Thoracic aorta (tissue), 2 donors: Measurements from ENCODE around the gene UTP4. TPM values are rescaled to one million over a fixed set of nuclear protein-coding genes. Genes with fewer than 3 reads are reported as not detected.

Source experiments
- ATAC-seq: fragments of 150-250 bp; one replicate; pipeline ENCODE4 v1.8.0; 2017; ENCODE audit warnings: low read depth; ENCODE audit not compliant: insufficient number of reproducible peaks, low FRiP score
- DNase-seq: peaks from one replicate; pipeline ENCODE4 v3.0.0-alpha.2; 2020; ENCODE audit warnings: low spot score
- H3K27ac ChIP-seq, 2 donors: fragments of 200-600 bp; sonication (generic); 1 replicate in 1 of 2; 2 replicates in 1 of 2; pipeline ENCODE4 v1.5.1; 2016; ENCODE audit warnings: mild to moderate bottlenecking in 2 of 2, moderate library complexity in 2 of 2
- H3K27me3 ChIP-seq: fragments of 200-600 bp; sonication (generic); replicated peaks from 2 replicates; pipeline ENCODE4 v1.6.0; 2016; ENCODE audit warnings: mild to moderate bottlenecking; ENCODE audit not compliant: insufficient read depth
- H3K36me3 ChIP-seq: fragments of 200-600 bp; sonication (generic); one replicate; pipeline ENCODE4 v1.5.1; 2016
- H3K4me1 ChIP-seq, 2 donors: fragments of 200-600 bp; sonication (generic); 1 replicate in 1 of 2; 2 replicates in 1 of 2; pipeline versions ENCODE4 v1.5.1 to v1.6.0; 2016; ENCODE audit warnings: low read depth in 2 of 2, mild to moderate bottlenecking in 1 of 2; ENCODE audit not compliant: control insufficient read depth in 1 of 2
- H3K4me3 ChIP-seq: fragments of 200-600 bp; sonication (generic); 2 replicates; pipeline ENCODE4 v1.5.1; 2016; ENCODE audit warnings: mild to moderate bottlenecking
- H3K9me3 ChIP-seq: fragments of 200-600 bp; sonication (generic); 2 replicates; pipeline ENCODE4 v1.5.1; 2016
- total RNA-seq, 2 donors: library from RNA; depleted of rRNA; stranded (reverse); fragments of >200 nt; gene quantifications; one replicate each; pipeline versions ENCODE4 v1.1.0 to v1.2.3, GENCODE V29; 2016
- TF ChIP-seq, protein P1 (sequence below): fragments of 200-600 bp; sonication (generic); IDR thresholded peaks from one replicate; pipeline ENCODE4 v1.5.1; 2019; ENCODE audit warnings: antibody characterized with exemption

Gene UTP4
- total RNA-seq, 2 donors from 2014 or later: 44.5 to 59.7 TPM

DNA sequence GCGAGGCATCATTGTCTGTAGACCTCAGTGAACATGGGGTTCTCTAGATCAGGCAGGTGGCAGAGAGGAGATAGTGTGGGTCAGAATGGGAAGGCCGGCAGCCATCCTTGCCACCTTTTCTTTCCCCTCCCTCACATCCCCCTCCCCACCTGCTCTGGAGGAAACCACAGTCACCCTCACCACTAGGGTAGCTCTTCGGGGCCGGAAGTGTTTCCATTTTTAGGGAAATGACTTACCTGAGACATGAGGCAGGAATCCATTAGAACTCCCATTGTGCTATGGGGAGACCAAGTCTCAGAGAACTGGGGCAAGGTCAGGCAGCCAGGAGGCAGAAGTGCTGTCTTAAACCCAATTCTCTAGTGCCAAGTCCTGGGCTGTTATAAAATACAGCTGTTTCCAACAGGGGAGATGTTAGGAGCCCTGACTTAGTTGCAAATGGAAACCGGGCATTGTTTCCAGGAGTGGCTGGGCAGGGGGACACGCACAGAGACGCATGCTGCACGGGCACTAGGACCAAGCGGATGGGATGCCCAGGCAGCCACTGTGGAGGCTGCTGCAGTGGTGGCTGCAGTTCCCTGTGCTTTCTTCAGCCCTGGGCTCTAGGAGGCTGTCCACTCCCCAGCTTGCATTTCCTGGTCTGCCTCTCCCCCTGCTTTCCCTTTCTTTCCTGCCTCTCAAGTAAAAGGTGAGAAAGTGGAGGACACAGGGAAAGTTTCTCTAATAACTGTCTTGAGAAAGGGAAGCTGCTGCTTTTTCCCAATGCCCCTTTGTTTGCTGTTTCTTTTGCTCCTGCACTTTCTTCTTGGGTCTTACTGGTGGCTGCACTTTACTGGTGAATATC lies 24.2 kb upstream of the UTP4 start:
- DNase-seq: no peak

GRCh38 chr16:69108905-69109252 lies 23.6 kb upstream of the UTP4 start:
- Histone ChIP-seq H3K4me1 (peaks cover 22 to 29% of the 10 kb centered on the region in 2 donors), H3K27me3 (no peaks in the 10 kb centered on the region), H3K9me3 (no peaks in the 10 kb centered on the region), H3K36me3 (peaks cover 15% of the 10 kb centered on the region), H3K27ac (no peak overlapping the region), H3K4me3 (no peak overlapping the region)
- DNase-seq (no peak), ATAC-seq (no peak)
- TF ChIP-seq, protein P1, sequence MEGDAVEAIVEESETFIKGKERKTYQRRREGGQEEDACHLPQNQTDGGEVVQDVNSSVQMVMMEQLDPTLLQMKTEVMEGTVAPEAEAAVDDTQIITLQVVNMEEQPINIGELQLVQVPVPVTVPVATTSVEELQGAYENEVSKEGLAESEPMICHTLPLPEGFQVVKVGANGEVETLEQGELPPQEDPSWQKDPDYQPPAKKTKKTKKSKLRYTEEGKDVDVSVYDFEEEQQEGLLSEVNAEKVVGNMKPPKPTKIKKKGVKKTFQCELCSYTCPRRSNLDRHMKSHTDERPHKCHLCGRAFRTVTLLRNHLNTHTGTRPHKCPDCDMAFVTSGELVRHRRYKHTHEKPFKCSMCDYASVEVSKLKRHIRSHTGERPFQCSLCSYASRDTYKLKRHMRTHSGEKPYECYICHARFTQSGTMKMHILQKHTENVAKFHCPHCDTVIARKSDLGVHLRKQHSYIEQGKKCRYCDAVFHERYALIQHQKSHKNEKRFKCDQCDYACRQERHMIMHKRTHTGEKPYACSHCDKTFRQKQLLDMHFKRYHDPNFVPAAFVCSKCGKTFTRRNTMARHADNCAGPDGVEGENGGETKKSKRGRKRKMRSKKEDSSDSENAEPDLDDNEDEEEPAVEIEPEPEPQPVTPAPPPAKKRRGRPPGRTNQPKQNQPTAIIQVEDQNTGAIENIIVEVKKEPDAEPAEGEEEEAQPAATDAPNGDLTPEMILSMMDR: no peak

More for the DNA sequence above, 24.2 kb upstream of the UTP4 start:
- Histone ChIP-seq H3K27ac (no peak overlapping the region), H3K36me3 (peaks cover 14% of the 10 kb centered on the region), H3K9me3 (no peaks in the 10 kb centered on the region), H3K4me1 (peaks cover 22 to 29% of the 10 kb centered on the region in 2 donors), H3K27me3 (no peaks in the 10 kb centered on the region), H3K4me3 (peak overlapping the region; percentile 71)
- TF ChIP-seq, protein P1: no peak
- ATAC-seq: no peak

DNA sequence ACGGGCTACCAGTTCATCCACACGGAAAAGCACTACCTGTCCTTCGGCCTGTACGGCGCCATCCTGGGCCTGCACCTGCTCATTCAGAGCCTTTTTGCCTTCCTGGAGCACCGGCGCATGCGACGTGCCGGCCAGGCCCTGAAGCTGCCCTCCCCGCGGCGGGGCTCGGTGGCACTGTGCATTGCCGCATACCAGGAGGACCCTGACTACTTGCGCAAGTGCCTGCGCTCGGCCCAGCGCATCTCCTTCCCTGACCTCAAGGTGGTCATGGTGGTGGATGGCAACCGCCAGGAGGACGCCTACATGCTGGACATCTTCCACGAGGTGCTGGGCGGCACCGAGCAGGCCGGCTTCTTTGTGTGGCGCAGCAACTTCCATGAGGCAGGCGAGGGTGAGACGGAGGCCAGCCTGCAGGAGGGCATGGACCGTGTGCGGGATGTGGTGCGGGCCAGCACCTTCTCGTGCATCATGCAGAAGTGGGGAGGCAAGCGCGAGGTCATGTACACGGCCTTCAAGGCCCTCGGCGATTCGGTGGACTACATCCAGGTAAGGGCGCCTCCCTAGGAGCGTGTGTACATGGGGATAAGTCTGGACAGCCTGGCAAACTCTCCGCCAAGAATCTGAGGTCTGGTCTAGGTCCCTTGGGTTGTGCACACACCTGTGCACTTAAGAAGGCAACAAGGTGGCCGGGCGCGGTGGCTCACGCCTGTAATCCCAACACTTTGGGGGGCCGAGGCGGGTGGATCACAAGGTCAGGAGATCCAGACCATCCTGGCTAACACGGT lies 22.8 kb upstream of the UTP4 start:
- H3K27ac ChIP-seq: no peak overlapping the region
- ATAC-seq (no peak), DNase-seq (no peak)
- peaks cover 21% of the 10 kb centered on the region for H3K36me3 ChIP-seq
- H3K4me3 ChIP-seq: no peak overlapping the region
- TF ChIP-seq, protein P1: no peak
- peaks cover 22 to 29% of the 10 kb centered on the region in 2 donors for H3K4me1 ChIP-seq
- no peaks in the 10 kb centered on the region for H3K27me3 ChIP-seq
- H3K9me3 ChIP-seq: no peaks in the 10 kb centered on the region

- DNase-seq: no peak
- no peaks in the 10 kb centered on the region for H3K27me3 ChIP-seq
- no peak for ATAC-seq
- no peak overlapping the region for H3K27ac ChIP-seq
- peaks cover 29% of the 10 kb centered on the region for H3K36me3 ChIP-seq
- no peak overlapping the region for H3K4me3 ChIP-seq
- peaks cover 19 to 25% of the 10 kb centered on the region in 2 donors for H3K4me1 ChIP-seq
- no peaks in the 10 kb centered on the region for H3K9me3 ChIP-seq
- TF ChIP-seq, protein P1: no peak
Observed at GRCh38 chr16:69110406-69110805, 22.0 kb upstream of the UTP4 start.

DNA sequence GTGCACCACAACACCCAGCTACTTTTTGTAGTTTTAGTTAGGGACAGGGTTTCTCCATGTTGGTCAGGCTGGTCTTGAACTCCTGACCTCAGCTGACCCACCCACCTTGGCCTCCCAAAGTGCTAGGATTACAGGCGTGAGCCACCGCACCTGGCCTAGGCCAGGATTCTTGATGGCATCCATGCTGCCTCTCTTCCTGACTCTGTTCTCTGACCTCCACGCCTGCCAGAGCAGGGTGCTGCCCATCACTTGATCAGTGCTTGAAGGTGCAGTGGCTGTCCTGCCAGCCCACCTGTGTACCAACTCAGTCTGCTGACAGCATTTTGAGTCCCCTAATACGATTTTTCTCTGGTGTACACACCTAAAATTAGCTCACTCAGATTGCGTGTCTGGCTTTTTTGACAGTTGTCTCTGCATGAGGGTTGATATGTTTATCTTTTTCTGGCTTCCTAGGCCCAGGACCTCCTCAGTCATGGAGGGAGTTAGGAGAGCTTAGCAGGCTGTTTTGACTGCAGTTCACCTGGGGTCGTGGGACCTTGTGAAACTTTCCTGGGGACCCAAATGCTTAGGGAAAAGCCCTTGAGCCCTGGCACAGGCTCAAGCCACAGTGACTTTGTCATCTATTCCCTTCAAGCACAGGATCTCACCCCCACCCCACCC lies 21.1 kb upstream of the UTP4 start:
- Histone ChIP-seq H3K4me1 (peaks cover 16 to 20% of the 10 kb centered on the region in 2 donors), H3K9me3 (no peaks in the 10 kb centered on the region), H3K27ac (no peak overlapping the region), H3K27me3 (no peaks in the 10 kb centered on the region), H3K4me3 (no peak overlapping the region), H3K36me3 (peaks cover 34% of the 10 kb centered on the region)
- DNase-seq (no peak), ATAC-seq (no peak)
- TF ChIP-seq, protein P1: no peak
